GM19468 (cell line): ENCODE measurements around the gene TRIO.

ENCODE experiments used
- ATAC-seq: cut with Tn5 transposase; IDR thresholded peaks from one replicate; pipeline ENCODE4 v1.9.1; 2021; ENCODE audit warnings: mild to moderate bottlenecking, moderate library complexity, moderate number of reproducible peaks; ENCODE audit not compliant: unreplicated experiment; ENCODE audit errors: extremely low read depth

TRIO gene

DNA sequence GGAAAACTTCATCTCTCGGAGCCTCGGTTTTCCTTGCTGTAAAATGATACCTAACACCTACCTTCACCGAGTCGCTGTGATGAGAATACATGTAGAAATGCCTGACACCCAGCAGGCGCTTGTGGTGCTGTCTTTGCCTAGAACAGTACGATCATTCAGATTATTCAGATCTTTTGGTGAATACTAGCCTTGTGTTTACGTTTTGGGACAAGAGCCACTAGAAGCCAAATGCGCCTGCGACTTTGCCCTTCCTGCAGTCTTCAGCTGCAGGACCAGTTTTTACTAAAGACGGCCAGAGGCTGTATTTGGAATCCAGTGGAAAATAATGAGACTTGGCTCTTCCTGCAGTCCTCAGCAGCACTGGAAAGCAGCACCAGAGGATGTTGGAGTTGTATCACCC lies 189.6 kb downstream of the TRIO start:
- no peak for ATAC-seq

DNA sequence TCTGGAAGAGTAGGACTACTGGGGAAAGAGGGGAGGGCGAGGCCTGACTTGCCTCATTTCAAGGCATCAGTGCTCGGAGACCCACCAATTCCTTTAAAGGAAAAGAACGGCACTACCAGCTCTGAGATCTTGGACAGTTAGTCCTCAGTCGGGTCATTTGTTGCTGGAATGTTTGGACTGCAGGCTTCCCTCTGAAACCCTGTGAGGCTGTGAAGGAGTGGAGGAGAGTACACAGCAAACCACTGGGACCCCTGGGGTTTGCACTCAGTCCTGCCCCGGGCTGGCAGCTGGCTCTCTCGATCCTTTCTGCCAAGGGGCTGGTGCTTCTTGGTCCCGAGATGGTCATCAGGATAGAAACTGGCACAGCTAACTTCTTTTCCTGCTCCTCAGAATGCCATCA lies 194.5 kb downstream of the TRIO start:
- no peak for ATAC-seq

DNA sequence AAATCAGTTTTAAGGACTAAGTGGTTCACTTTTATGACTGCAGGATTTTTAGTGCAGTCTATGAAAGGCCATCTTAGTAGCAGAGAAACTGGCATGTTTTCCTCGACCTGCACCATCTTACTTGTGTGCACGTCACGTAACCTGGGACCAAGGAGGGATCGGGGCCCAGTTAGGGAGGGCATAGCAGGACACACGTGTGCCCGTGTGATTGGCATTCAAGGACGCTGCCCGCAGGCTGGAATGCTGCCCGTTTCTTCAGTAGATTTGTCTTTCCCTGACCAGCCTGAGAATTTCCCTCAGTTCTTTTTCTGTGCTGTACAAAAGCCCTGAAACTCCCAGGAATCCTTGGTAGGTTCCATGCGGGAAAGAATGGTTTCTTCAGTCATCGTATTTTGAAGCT lies 196.3 kb downstream of the TRIO start:
- no peak for ATAC-seq

DNA sequence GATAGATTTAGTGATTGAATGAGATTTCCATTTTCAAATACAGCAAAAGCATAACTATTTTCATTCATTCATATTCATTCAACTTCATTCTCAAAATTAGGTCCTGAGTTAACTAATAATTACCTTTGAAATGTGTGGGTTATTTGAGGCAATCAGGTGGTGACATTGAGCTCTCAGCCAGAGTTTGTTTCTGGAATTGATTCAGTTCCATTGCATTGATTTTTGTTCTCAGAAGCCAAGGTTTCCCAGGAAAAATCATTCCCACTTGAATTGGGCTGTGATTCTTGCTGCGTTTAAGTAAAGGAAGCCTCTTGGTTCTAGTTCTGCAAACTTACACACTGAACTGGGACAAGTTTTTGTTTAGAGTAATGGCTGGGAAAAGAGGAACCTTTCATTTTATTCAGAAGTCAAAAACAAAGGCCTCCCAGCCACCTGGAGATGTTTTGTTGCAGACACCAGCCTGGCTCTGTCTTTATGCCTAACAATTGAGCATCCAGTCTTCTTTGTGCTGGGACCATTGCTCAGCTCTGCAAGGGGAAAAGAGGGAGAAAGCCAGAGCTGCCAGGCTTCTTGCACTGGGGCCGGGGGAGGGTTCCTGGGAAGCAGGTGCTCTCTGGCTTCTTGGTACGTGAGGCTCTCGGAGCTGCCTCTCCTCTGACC lies 198.6 kb downstream of the TRIO start:
- no peak for ATAC-seq

DNA sequence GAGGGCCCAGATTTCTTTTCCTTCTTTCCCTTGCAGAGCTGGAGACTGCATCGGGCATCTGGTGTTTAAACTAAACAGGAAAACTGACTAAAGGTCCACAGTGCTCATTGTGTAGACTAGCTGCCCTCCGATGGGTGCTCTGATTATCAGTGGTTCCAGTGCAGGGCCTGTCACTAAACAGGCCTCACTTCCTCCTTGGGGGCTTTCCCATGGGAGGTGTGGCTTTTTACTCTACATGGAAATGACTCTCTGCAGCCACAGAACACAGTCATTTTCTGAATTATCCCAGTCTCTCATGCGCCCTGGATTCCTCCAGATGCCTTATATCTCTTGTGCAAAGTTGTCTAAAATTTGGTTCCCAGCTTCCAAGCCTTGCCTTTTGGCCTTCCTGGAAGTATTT lies 199.2 kb downstream of the TRIO start:
- ATAC-seq = peak; percentile 72

DNA sequence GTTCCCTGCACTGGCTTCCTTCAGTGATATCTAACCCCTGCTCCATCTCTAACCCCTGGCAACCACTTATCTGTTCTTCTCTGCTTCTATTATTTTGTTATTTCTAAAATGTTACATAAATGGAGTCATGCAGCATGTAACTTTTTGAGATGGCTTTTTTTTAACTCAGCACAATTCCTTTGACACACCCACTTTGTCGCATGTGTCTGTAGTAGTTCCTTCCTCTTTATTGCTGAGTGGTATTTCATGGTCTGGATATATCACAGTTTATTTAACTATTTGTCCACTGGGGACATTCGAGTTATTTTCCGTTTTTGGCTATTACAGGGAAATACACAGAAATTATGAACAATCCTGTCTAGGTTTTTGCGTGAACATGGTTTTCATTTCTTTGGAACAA lies 200.2 kb downstream of the TRIO start:
- no peak for ATAC-seq

DNA sequence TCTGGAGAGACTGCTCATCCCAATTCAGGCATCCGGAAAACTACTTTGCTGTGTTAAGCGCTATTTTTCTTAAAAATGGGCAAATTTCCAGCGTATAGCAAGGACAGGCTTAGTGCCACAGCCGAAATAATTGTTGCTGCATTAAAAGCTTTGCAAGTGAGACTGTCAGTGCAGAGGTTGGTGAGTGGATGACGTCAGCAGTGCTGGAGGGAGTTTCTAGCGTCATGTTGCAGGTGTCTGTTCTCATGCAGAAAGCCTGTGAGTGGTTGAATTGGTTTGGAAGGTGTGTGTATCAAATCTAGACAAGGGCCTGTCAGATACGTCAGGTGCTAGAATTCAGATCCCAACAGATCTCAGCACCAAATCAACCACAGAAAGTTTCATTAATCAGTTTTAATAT lies 204.4 kb downstream of the TRIO start:
- ATAC-seq = no peak

DNA sequence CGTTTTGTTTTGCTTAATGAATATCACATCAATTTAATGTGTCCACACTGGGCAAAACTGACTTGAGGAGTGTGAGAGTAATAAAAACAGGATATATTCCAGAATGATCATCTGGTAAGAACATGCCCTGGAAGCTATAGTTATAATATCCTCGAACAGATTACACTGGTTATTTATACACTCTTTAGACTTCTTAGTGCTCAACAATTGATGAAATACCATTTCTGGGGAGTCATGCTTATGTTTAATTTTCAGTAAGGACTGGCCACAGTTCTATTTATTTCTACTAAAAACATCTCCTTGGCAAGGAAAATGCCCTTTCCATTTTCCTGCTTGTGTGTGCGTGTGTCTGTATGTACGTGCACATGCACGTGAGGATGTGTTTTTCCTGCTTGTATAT lies 205.0 kb downstream of the TRIO start:
- ATAC-seq = no peak

DNA sequence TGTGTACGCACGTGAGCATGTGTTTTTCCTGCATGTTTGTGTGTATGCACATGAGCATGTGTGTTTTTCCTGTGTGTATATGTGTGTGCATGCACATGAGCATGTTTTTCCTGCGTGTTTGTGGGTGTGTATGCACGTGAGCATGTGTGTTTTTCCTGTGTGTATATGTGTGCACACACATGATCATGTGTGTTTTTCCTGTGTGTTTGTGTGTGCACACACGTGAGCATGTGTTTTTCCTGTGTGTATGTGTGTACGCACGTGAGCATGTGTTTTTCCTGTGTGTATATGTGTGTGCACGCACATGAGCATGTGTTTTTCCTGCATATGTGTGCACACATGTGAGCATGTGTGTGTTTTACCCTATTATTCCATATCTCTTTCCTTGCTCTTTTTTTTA lies 205.9 kb downstream of the TRIO start:
- ATAC-seq = no peak

DNA sequence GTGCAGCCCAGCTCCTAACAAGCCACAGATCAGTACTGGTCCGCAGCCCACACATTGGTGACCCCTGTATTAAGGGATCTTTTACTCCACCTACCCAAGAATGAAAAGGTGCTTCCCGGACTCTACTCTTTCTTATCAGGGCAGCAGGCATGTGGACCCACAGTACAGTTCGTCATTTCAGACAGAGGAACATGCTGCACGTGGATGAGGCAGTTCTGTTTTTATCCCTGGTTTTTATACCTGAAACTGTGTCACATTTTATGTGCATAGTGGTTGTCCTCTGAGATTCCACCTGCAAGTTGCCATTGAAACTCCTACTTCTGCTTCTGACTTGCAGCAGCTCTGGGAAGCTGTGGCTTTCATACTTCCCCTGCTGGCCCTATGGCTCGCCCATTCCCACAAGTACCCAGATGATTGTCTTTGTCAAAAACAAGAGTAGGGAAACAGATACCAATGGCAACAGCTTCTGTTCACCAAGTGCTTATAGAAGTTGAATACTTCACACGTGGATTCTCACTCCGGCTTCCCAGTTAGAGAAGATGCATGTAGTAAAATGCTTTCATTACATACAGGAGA lies 208.0 kb downstream of the TRIO start:
- ATAC-seq = no peak

DNA sequence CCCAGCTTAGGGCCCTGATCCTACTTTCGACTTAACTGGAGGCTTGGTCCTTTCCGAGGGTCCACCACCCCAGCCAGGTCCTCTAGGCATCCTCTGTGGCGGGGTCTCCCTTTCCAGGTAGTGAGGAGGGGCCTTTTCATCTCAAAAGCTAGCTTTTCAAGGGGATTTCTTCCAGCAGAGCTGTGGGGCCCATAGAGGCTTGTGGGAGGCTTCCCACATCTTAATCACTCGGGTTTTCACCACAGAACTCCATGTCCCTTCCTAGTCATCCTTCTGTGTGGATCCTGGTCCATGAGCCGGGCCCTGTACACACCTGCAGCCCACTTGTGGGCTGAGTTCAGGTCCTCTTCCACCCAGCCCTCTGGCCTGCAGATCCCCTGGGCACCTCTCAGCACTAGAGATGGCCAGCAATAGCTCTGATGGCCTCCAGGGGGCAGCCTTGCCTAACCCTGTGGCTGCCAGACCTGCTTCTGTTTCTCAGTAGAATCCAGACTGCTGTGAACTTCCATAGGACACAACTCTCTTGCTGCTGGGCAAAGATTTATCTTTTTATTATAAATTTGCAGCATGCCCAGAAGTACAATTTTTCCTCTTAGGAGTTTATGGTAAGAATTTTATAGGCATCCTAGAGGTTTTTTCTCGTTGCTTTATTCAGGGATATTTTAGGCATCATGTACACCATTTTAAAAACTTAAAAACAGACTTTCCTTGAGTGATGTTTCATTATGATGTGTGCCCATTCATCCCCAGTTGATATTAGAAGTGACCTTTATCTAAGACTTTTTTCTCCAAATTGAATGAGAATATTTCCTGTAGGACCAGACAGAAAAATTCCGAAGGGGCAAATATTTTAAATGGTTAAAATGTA lies 208.9 kb downstream of the TRIO start:
- peak; percentile 81 for ATAC-seq

DNA sequence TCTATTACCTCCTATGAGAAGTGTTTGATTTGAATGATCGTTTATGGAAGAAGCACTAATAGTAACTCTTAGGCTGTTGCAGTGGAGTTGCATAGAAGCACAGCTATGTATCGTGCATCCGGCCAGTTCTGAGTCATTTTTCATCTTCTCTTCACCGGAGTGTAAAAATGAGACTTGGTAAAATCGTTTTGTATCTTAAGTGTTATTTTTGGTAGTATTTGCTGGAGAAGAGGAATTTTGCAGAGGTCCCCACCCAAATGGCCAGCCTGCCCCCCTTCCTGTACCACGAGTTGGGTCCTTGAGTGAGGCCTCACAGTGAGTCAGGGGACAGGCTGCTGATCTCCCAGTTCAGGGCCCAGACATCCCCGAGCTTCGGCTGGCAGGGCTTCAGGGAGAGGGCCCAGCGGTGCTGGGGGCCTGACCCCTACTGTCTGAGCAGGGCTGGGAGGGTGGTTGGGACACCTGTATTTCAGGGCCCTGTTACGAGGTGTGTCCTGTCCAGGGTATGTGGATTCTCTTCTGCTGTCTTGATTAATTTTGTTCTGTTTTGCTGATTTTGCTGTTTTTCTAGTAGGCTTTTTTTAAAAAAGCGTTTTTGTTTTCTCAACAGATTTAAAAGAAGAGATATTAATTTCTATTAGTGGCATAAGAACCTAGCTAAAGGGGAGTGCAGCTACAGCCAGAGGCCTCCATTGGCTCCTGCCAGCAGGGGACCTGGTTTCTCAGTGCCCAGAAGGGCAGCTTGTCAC lies 210.8 kb downstream of the TRIO start:
- ATAC-seq = no peak

DNA sequence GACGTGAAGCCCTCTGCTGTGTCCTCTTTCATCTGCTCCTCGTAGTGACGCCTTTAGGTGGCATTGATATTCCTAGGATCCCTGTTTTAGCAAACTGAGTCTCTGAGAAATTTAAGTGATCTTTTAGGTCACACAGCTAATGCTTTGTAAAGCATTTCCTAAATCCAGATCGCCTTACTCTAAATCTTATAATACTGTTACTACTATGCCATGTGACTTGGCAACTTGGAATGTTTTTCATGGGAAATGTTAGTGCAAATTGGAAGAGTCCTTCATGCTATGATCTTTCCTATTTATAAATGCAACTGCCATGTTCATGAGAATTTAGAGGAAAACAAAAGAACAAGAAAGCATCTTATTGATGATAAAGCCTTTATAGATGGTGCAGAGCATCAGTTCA lies 212.2 kb downstream of the TRIO start:
- no peak for ATAC-seq

DNA sequence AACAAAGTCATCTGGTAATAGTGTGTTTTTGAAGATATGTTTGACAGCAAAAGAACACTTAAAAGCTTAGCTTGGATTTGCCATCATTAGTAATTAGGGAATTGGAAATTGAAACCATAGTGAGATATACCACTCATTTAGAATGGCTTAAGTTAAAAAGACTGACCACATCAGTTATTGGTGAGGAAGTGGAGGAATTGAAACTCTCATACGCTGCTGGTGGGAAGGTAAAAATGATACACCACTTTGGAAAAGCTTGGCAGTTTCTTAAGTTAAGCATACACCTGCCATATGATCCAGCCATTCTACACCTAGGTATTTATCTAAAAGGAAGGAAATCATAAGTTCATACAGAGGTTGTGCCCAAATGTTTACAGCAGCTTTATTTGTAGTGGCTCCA lies 213.2 kb downstream of the TRIO start:
- no peak for ATAC-seq

DNA sequence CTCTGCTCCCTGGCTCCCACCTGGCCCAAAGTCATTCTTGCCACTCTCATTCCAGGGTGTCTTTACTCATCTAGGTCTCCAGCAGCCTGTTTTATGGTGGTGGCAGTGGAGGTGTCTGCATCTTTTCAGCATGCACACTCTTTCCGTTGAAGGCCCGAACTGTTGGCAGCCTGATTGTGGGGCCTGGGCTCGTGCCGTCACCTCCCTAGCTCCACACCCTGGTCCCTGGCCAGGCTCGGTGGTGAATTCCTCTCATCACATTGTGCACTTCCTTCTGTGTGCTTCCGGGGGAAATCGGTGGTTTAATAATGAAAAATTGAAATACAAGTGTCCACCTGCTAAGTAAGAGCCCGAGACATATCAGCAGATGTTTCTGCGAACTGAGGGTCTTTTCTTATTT lies 214.3 kb downstream of the TRIO start:
- ATAC-seq = no peak

DNA sequence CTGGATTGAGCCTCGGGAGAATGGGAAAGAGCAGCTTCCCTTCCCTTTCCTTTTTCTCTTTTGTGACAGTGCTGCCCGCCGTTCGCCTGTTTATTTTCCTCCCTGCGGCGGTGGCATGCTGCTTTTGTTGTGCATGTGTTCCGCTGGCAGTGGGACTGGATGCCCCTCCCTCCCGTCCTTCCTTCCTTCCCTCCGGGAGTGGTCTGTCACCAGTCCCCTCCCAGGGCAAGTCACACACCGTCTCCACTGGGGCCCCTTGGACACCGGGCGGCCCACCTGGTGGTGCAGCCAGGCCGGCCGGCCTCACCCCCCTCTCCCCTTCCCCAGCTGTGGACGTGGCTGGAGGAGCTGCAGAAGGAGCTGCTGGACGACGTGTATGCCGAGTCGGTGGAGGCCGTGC lies 214.7 kb downstream of the TRIO start:
- no peak for ATAC-seq

DNA sequence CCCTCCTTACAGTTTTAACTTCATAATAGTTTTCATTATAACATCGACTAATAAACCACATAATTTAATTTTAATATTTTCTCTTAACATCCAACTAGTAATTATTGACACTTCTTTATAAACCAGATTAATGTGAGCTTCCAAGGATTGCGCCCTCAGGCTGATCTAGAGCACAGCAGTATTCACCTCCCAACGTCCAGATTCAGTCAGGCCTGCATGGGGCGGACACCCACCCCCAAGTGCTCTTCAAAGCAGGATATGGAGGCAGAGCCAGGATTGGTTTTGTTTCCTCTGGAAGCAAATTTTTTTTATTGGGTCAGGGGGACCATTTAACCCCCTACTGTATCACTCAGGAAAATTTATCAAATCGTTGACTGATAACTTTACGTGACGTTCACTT lies 215.4 kb downstream of the TRIO start:
- no peak for ATAC-seq

DNA sequence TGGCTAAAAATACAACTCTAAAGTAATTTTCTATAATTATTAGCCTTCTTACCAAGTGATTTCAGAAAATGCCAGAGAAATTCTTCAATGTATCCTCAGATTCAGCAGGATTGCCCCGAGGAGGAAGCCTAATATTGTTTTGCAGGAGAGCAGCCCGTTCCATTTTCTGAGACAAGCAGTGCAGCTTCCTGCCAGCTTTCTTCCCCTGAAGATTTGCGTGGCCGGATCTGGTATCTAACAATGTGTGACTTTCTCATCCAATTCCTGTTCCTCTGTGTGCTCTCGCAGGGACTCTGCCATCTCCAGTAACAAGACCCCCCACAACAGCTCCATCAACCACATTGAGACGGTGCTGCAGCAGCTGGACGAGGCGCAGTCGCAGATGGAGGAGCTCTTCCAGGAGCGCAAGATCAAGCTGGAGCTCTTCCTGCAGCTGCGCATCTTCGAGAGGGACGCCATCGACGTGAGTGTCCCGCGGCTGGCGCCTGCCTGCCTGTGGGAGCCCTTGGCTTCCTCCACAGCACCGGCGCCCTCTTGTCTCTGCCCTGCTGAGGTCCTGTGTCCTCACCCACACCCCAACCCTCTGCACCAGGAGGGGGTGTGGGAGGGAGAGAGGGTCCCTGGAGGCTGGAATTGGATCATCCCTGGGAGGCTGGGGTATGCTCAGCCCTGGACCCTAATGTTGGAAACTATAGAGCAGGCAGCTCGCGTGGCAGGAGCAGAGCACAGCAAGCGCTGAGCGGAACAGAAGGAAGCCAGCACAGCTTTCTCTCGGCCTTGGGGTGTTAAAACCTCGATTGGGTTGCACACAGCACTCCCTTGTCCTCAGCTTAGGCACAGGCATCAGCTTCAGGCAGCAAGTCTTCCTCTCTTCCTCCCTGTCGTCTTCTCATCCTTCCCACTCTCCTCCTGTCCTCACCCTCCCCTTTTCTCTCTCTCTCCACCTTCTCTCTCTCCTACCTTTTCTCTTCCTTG lies 216.2 kb downstream of the TRIO start:
- ATAC-seq = no peak

DNA sequence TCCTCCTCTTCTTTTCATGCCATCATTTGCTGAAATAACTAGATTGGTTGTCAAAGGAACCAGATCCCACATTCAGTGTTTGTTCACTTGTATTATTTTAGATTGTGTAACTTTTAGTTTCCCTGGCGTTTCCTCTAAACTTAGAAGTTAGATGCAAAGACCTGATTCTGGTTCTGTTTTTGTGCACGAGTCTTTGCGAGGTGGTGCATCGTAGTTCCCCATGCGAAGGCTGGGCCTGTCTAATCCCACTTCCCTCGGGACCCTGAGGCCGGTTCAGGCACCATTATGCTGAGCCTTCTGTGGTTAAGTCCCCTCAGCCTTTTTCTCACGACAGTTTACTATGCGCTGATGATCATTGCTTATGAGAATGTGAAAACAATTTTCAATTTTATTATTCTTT lies 219.3 kb downstream of the TRIO start:
- ATAC-seq = no peak

DNA sequence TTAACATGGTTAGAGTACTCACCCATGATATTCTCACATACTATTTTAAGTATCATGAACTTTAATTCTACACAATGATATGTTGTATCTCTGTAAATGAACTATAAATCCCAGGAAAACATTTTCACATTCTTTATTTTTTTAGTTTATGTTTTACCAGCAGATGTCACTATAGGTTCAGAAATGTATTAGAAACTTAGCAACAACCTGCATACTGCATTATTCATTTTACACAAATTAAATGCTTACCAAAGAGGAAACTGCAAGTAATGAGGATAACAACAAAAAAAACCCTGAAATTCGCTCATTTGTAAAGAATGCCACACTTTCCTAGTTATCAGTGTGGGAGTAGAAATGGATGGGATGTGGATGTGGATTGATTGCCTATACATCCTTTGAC lies 221.0 kb downstream of the TRIO start:
- no peak for ATAC-seq
